ENCODE results near the gene CERS6. TPM values are rescaled to one million over a fixed set of nuclear protein-coding genes. Genes with fewer than 3 reads are reported as not detected.
A peak's percentile ranks its signal among the peaks of the same experiment; 100 is the strongest.

CERS6 gene
- polyA plus RNA-seq, 3 donors = 7.6 to 17.7 (median 15.6) TPM

DNA sequence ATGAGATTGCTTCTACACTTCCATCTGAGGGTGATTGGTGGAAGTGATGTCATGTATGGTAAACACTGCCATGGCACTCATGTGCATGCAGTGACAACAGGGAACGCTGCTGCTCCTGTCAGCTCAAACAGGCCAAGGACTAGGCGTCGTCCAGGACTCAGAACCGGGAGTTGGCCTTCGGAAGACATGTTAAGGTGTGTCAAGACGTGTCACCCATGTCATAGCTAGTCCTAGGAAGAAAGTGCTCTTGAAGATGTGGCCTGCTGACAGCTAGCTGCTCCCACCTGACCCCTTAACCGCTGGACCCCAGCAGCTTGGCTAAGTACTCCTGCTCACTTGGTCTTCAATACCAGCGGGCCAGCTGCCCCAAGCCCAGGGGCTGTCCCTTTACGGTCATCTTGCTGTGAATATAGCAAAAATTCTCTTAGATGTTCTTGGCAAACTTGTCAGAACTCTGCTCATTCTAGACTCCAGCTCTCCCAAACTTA is 340.1 kb downstream of the CERS6 start:
- Histone ChIP-seq H3K27me3 (ENCODE audit: control insufficient read depth in 2 of 2, insufficient read depth in 2 of 2, low read length in 2 of 2) (no peaks in the 10 kb centered on the region), H3K9ac (ENCODE audit: insufficient read depth, low read length, poor library complexity, severe bottlenecking) (no peak overlapping the region), H2AFZ (ENCODE audit: insufficient read depth, low read depth, low read length, poor library complexity, severe bottlenecking) (no peak overlapping the region), H3K9me3 (replicated peaks in 1 of 2; ENCODE audit: control insufficient read depth in 1 of 2, insufficient read depth in 1 of 2, low read length in 2 of 2) (no peaks in the 10 kb centered on the region), H3K4me3 (replicated peaks in 1 of 3; ENCODE audit: low read depth in 2 of 3, low read length in 3 of 3) (no peak overlapping the region), H3K79me2 (ENCODE audit: insufficient read depth, low read length) (no peaks in the 10 kb centered on the region), H3K27ac (ENCODE audit: low read depth in 1 of 2, low read length in 2 of 2) (no peak overlapping the region), H3K4me2 (replicated peaks; ENCODE audit: extremely low read depth, low read length, poor library complexity, severe bottlenecking) (no peak overlapping the region), H3K36me3 (replicated peaks in 1 of 2; ENCODE audit: control insufficient read depth in 1 of 2, insufficient read depth in 2 of 2, low read length in 2 of 2) (no peaks in the 10 kb centered on the region), H3K4me1 (ENCODE audit: control insufficient read depth in 1 of 2, insufficient read depth in 2 of 2, low read length in 2 of 2) (no peaks in the 10 kb centered on the region), H4K20me1 (ENCODE audit: insufficient read depth, low read length) (no peaks in the 10 kb centered on the region)
- no peak overlapping the region for H3K4me3 Mint-ChIP-seq
- H3K27me3 Mint-ChIP-seq (ENCODE audit: low read depth in 3 of 3) = peaks cover 0 to 1% (median 0%) of the 10 kb centered on the region in 3 donors
- TF ChIP-seq, protein P1, sequence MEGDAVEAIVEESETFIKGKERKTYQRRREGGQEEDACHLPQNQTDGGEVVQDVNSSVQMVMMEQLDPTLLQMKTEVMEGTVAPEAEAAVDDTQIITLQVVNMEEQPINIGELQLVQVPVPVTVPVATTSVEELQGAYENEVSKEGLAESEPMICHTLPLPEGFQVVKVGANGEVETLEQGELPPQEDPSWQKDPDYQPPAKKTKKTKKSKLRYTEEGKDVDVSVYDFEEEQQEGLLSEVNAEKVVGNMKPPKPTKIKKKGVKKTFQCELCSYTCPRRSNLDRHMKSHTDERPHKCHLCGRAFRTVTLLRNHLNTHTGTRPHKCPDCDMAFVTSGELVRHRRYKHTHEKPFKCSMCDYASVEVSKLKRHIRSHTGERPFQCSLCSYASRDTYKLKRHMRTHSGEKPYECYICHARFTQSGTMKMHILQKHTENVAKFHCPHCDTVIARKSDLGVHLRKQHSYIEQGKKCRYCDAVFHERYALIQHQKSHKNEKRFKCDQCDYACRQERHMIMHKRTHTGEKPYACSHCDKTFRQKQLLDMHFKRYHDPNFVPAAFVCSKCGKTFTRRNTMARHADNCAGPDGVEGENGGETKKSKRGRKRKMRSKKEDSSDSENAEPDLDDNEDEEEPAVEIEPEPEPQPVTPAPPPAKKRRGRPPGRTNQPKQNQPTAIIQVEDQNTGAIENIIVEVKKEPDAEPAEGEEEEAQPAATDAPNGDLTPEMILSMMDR (IDR thresholded peaks at IDR 0.05) = no peak
- over 99% methylated on average over 9 of the region's 9 CpGs for WGBS (ENCODE audit: insufficient coverage)
- H3K4me1 Mint-ChIP-seq = no peaks in the 10 kb centered on the region
- H3K9me3 Mint-ChIP-seq = peaks cover 0 to 3% (median 0%) of the 10 kb centered on the region in 7 donors
- no peak for DNase-seq
- H3K27ac Mint-ChIP-seq = no peak overlapping the region
- intact Hi-C loops (cut with micrococcal nuclease) = no loop called here
- H3K36me3 Mint-ChIP-seq = no peaks in the 10 kb centered on the region

DNA sequence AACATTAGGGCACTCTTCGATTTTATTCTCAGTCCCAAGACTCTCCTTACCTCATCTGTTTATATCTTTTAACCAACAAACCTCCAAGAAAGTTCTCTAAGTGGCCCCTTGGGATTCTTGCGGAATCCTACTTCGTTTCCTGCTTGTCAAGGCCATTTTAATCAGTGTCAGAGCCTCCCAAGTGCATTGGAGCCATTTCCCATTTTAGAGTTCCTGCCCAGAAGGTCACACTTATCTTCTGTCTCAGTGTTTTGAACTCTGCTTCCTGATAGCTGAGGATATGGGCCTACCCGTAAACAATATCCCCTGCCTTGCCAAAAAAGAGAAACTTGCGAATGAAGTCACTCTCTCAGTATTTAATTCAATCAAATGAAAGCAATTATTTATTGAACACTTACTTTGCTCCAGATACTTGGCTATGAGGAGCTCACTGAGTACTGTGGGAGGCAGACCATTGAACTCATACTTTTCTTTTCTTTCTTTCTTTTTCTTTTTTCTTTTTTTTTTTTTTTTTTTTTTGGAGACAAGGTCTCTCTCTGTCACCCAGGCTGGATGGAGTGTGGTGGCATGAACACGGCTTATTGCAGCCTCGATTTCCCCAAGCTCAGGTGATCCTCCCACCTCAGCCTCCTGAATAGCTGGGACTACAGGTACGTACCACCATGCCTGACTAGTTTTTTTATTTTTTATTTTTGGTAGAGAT is 340.7 kb downstream of the CERS6 start:
- Histone ChIP-seq H4K20me1 (ENCODE audit: insufficient read depth, low read length) (no peaks in the 10 kb centered on the region), H3K4me1 (ENCODE audit: control insufficient read depth in 1 of 2, insufficient read depth in 2 of 2, low read length in 2 of 2) (no peaks in the 10 kb centered on the region), H3K79me2 (ENCODE audit: insufficient read depth, low read length) (no peaks in the 10 kb centered on the region), H3K9ac (ENCODE audit: insufficient read depth, low read length, poor library complexity, severe bottlenecking) (no peak overlapping the region), H3K9me3 (replicated peaks in 1 of 2; ENCODE audit: control insufficient read depth in 1 of 2, insufficient read depth in 1 of 2, low read length in 2 of 2) (no peaks in the 10 kb centered on the region), H3K36me3 (replicated peaks in 1 of 2; ENCODE audit: control insufficient read depth in 1 of 2, insufficient read depth in 2 of 2, low read length in 2 of 2) (no peaks in the 10 kb centered on the region), H3K27me3 (ENCODE audit: control insufficient read depth in 2 of 2, insufficient read depth in 2 of 2, low read length in 2 of 2) (no peaks in the 10 kb centered on the region), H3K4me2 (replicated peaks; ENCODE audit: extremely low read depth, low read length, poor library complexity, severe bottlenecking) (no peak overlapping the region), H2AFZ (ENCODE audit: insufficient read depth, low read depth, low read length, poor library complexity, severe bottlenecking) (no peak overlapping the region), H3K27ac (ENCODE audit: low read depth in 1 of 2, low read length in 2 of 2) (no peak overlapping the region), H3K4me3 (replicated peaks in 1 of 3; ENCODE audit: low read depth in 2 of 3, low read length in 3 of 3) (no peak overlapping the region)
- WGBS (ENCODE audit: insufficient coverage) = 69% methylated on average over 3 of the region's 8 CpGs
- intact Hi-C loops (cut with micrococcal nuclease) = no loop called here
- TF ChIP-seq, protein P1 (IDR thresholded peaks at IDR 0.05) = no peak
- peaks cover 0 to 1% (median 0%) of the 10 kb centered on the region in 3 donors for H3K27me3 Mint-ChIP-seq (ENCODE audit: low read depth in 3 of 3)
- DNase-seq = no peak
- H3K9me3 Mint-ChIP-seq = peaks cover 0 to 1% (median 0%) of the 10 kb centered on the region in 7 donors
- no peak overlapping the region for H3K4me3 Mint-ChIP-seq
- H3K27ac Mint-ChIP-seq = peak overlapping the region in 1 of 7 donors; percentile 59
- no peaks in the 10 kb centered on the region for H3K4me1 Mint-ChIP-seq
- no peaks in the 10 kb centered on the region for H3K36me3 Mint-ChIP-seq
